ENCODE results near the gene ADAMTS9.

Gene ADAMTS9

GRCh38 chr3:64651741-64652241 lies 36.0 kb downstream of the ADAMTS9 start:
- DNase-seq (ENCODE audit: low read depth, low spot score), result peak; percentile 75

GRCh38 chr3:64651303-64651702 lies 36.5 kb downstream of the ADAMTS9 start:
- no peak for DNase-seq (ENCODE audit: low read depth, low spot score)

GRCh38 chr3:64650715-64651114 lies 37.1 kb downstream of the ADAMTS9 start:
- DNase-seq (ENCODE audit: low read depth, low spot score), result peak; percentile 58

GRCh38 chr3:64650096-64650622 lies 37.6 kb downstream of the ADAMTS9 start:
- DNase-seq (ENCODE audit: low read depth, low spot score), result no peak

GRCh38 chr3:64648927-64649906 lies 38.6 kb downstream of the ADAMTS9 start:
- no peak for DNase-seq (ENCODE audit: low read depth, low spot score)

- DNase-seq (ENCODE audit: low read depth, low spot score), result no peak
Measured at GRCh38 chr3:64647825-64648224, 40.0 kb downstream of the ADAMTS9 start.

GRCh38 chr3:64645243-64645642 lies 42.6 kb downstream of the ADAMTS9 start:
- peak; percentile 62 for DNase-seq (ENCODE audit: low read depth, low spot score)

GRCh38 chr3:64644483-64644882 lies 43.3 kb downstream of the ADAMTS9 start:
- no peak for DNase-seq (ENCODE audit: low read depth, low spot score)

GRCh38 chr3:64642327-64643151 lies 45.3 kb downstream of the ADAMTS9 start:
- DNase-seq (ENCODE audit: low read depth, low spot score), result no peak

- no peak for DNase-seq (ENCODE audit: low read depth, low spot score)
Measured at GRCh38 chr3:64638981-64639481, 48.8 kb downstream of the ADAMTS9 start.

- no peak for DNase-seq (ENCODE audit: low read depth, low spot score)
Measured at GRCh38 chr3:64638511-64638910, 49.3 kb downstream of the ADAMTS9 start.

GRCh38 chr3:64634417-64634816 lies 53.4 kb downstream of the ADAMTS9 start:
- DNase-seq (ENCODE audit: low read depth, low spot score), result no peak

- DNase-seq (ENCODE audit: low read depth, low spot score), result no peak
Measured at GRCh38 chr3:64631951-64632350, 55.8 kb downstream of the ADAMTS9 start.

GRCh38 chr3:64627471-64628321 lies 60.1 kb downstream of the ADAMTS9 start:
- DNase-seq (ENCODE audit: low read depth, low spot score), result no peak

GRCh38 chr3:64627042-64627441 lies 60.8 kb downstream of the ADAMTS9 start:
- DNase-seq (ENCODE audit: low read depth, low spot score), result no peak

GRCh38 chr3:64625381-64625780 lies 62.4 kb downstream of the ADAMTS9 start:
- DNase-seq (ENCODE audit: low read depth, low spot score), result no peak

GRCh38 chr3:64623125-64623524 lies 64.7 kb downstream of the ADAMTS9 start:
- no peak for DNase-seq (ENCODE audit: low read depth, low spot score)

GRCh38 chr3:64621726-64622395 lies 65.9 kb downstream of the ADAMTS9 start:
- no peak for DNase-seq (ENCODE audit: low read depth, low spot score)

- DNase-seq (ENCODE audit: low read depth, low spot score), result no peak
Measured at GRCh38 chr3:64621275-64621674, 66.5 kb downstream of the ADAMTS9 start.

GRCh38 chr3:64620020-64620419 lies 67.8 kb downstream of the ADAMTS9 start:
- no peak for DNase-seq (ENCODE audit: low read depth, low spot score)

Measured in astrocyte of the hippocampus (primary cell).